Keratinocyte (primary cell): ENCODE results near the gene KRT27.

ENCODE experiments used
- EZH2 ChIP-seq: IDR thresholded peaks from one replicate; pipeline ENCODE4 v1.6.1; 2012; ENCODE audit warnings: inconsistent platforms, mild to moderate bottlenecking, low read length, moderate library complexity
- TF ChIP-seq, protein P1 (sequence below), 3 experiments: IDR thresholded peaks in 1 of 3; conservative IDR thresholded peaks in 1 of 3; optimal IDR thresholded peaks in 1 of 3; 2 replicates in 2 of 3; 3 replicates in 1 of 3; pipeline versions ENCODE3 to v1.5.1; 2011; ENCODE audit warnings: low read length in 3 of 3, mild to moderate bottlenecking in 3 of 3, moderate library complexity in 2 of 3, control low read depth in 1 of 3, inconsistent platforms in 1 of 3; ENCODE audit not compliant: insufficient read depth in 2 of 3; ENCODE audit errors: extremely low read depth in 1 of 3

DNA sequence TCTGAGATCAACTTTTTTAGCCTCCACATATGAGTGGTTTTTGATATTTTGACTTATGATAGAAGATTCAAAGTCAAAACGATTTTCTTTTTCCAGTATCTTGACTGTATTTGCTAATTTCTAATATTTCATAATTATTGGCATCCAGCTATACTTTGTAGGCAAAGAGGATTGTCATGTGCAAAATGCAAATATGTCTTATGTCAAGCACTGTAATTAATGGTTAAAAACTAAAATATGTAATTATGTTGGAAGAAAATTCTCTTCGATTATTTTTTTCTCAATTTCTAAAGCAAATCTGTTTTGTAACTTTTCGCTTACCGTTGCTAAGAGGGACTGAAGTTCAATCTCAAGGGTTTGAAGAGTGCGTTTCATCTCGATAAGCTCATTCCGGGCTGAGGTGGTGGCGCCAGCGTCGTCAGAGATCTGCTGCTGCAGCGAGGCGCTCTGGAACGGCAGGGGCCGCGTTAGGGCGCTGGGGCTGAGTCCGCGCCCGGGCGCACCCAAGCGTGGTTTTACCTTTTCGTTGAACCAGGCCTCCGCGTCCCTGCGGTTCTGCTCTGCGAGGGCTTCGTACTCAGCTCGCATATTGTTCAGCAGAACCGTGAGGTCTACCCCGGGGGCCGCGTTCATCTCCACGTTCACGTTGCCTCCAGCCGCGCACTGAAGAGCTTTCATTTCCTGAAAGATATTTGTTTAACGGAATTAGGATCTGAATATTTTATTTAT is 3.0 kb downstream of the KRT27 start:
- TF ChIP-seq, protein P1, sequence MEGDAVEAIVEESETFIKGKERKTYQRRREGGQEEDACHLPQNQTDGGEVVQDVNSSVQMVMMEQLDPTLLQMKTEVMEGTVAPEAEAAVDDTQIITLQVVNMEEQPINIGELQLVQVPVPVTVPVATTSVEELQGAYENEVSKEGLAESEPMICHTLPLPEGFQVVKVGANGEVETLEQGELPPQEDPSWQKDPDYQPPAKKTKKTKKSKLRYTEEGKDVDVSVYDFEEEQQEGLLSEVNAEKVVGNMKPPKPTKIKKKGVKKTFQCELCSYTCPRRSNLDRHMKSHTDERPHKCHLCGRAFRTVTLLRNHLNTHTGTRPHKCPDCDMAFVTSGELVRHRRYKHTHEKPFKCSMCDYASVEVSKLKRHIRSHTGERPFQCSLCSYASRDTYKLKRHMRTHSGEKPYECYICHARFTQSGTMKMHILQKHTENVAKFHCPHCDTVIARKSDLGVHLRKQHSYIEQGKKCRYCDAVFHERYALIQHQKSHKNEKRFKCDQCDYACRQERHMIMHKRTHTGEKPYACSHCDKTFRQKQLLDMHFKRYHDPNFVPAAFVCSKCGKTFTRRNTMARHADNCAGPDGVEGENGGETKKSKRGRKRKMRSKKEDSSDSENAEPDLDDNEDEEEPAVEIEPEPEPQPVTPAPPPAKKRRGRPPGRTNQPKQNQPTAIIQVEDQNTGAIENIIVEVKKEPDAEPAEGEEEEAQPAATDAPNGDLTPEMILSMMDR (optimal IDR thresholded peaks at IDR 0.05 in 1 of 3, IDR thresholded peaks at IDR 0.05 in 1 of 3, conservative IDR thresholded peaks at IDR 0.05 in 1 of 3; ENCODE audit: extremely low read depth in 1 of 3, insufficient read depth in 2 of 3, low read length in 3 of 3), result no peak
- peak; percentile 36 for TF ChIP-seq EZH2
